ENCODE measurements around the gene DNAJB8.

The DNAJB8 gene

GRCh38 chr3:128424508-128425069 is 42.1 kb downstream of the DNAJB8 start:
- DNase-seq, result no peak

GRCh38 chr3:128423525-128424147 is 43.1 kb downstream of the DNAJB8 start:
- no peak for DNase-seq

GRCh38 chr3:128422762-128423524 is 43.7 kb downstream of the DNAJB8 start:
- DNase-seq, result no peak

- no peak for DNase-seq
These were observed 44.7 kb downstream of the DNAJB8 start for GRCh38 chr3:128421966-128422365.

- no peak for DNase-seq
These were observed 45.3 kb downstream of the DNAJB8 start for GRCh38 chr3:128421439-128421836.

GRCh38 chr3:128420720-128421438 is 45.8 kb downstream of the DNAJB8 start:
- no peak for DNase-seq

- no peak for DNase-seq
These were observed 46.4 kb downstream of the DNAJB8 start for GRCh38 chr3:128420289-128420688.

- DNase-seq, result no peak
These were observed 47.4 kb downstream of the DNAJB8 start for GRCh38 chr3:128419311-128419710.

- no peak for DNase-seq
These were observed 47.8 kb downstream of the DNAJB8 start for GRCh38 chr3:128418900-128419299.

GRCh38 chr3:128416578-128417211 is 50.0 kb downstream of the DNAJB8 start:
- DNase-seq, result peak; percentile 75

GRCh38 chr3:128415773-128416577 is 50.7 kb downstream of the DNAJB8 start:
- DNase-seq, result peak; percentile 73

GRCh38 chr3:128415200-128415772 is 51.4 kb downstream of the DNAJB8 start:
- peak; percentile 87 for DNase-seq

GRCh38 chr3:128413413-128414205 is 53.1 kb downstream of the DNAJB8 start:
- DNase-seq, result no peak

- no peak for DNase-seq
These were observed 53.7 kb downstream of the DNAJB8 start for GRCh38 chr3:128413003-128413370.
